Stimulated activated CD8-positive, alpha-beta memory T cell treated with anti-CD3 and anti-CD28 coated beads, Interleukin-7, amount 100 ng/mL, for 1 hour (primary cell): ENCODE measurements around the gene IFT88.
"Not testable (repeated sequence)": the region's sequence is repeated elsewhere in the genome, so short reads cannot be mapped to it uniquely, and the experiment has no call there.

Source experiments
- DNase-seq, 2 donors: peaks; one replicate each; pipeline ENCODE4 v3.0.0-alpha.2; 2020; ENCODE audit warnings: low read depth in 2 of 2

The IFT88 gene

GRCh38 chr13:20624213-20624612, 57.3 kb downstream of the IFT88 start:
- DNase-seq: no peak

- no peak for DNase-seq
Observed at GRCh38 chr13:20633802-20634201, 66.8 kb downstream of the IFT88 start.

- DNase-seq: no peak
Observed at GRCh38 chr13:20636079-20636478, 69.1 kb downstream of the IFT88 start.

- DNase-seq: no peak
Observed at GRCh38 chr13:20637811-20638210, 70.9 kb downstream of the IFT88 start.

- no peak for DNase-seq
Observed at GRCh38 chr13:20647758-20648157, 80.8 kb downstream of the IFT88 start.

GRCh38 chr13:20652946-20653345, 86.0 kb downstream of the IFT88 start:
- DNase-seq: no peak

GRCh38 chr13:20654156-20654555, 87.2 kb downstream of the IFT88 start:
- no peak for DNase-seq

GRCh38 chr13:20658451-20659040, 91.6 kb downstream of the IFT88 start:
- DNase-seq: no peak

- no peak for DNase-seq
Observed at GRCh38 chr13:20664351-20664750, 97.4 kb downstream of the IFT88 start.

- DNase-seq: no peak
Observed at GRCh38 chr13:20666948-20667347, 100.0 kb downstream of the IFT88 start.

- no peak for DNase-seq
Observed at GRCh38 chr13:20667857-20668437, 101.0 kb downstream of the IFT88 start.

GRCh38 chr13:20669162-20669561, 102.2 kb downstream of the IFT88 start:
- DNase-seq: no peak

- no peak for DNase-seq
Observed at GRCh38 chr13:20671789-20672188, 104.8 kb downstream of the IFT88 start.

GRCh38 chr13:20672772-20673171, 105.8 kb downstream of the IFT88 start:
- DNase-seq: no peak

GRCh38 chr13:20673715-20674114, 106.8 kb downstream of the IFT88 start:
- DNase-seq: no peak

- no peak for DNase-seq
Observed at GRCh38 chr13:20676213-20676612, 109.3 kb downstream of the IFT88 start.

GRCh38 chr13:20678606-20679005, 111.6 kb downstream of the IFT88 start:
- DNase-seq: not testable (repeated sequence)

GRCh38 chr13:20679879-20680278, 112.9 kb downstream of the IFT88 start:
- DNase-seq: no peak

GRCh38 chr13:20680416-20681080, 113.6 kb downstream of the IFT88 start:
- no peak for DNase-seq

- DNase-seq: not testable (repeated sequence)
Observed at GRCh38 chr13:20681481-20681880, 114.5 kb downstream of the IFT88 start.

- DNase-seq: no peak
Observed at GRCh38 chr13:20682061-20682460, 115.1 kb downstream of the IFT88 start.

- no peak for DNase-seq
Observed at GRCh38 chr13:20684041-20684440, 117.1 kb downstream of the IFT88 start.

- DNase-seq: no peak
Observed at GRCh38 chr13:20684546-20684945, 117.6 kb downstream of the IFT88 start.
